A673 (cell line): ENCODE measurements around the gene TEKTIP1. TPM values are rescaled to one million over a fixed set of nuclear protein-coding genes. Genes with fewer than 3 reads are reported as not detected.

ENCODE experiments used
- BruUV-seq: library from RNA; stranded (reverse); fragments of 400-500 nt; replicated peaks from 2 replicates; lab custom pipeline; 2021; lab: Mats Ljungman, UMichigan
- CTCF ChIA-PET: fragments of 300-600 bp; sonication (Branson Sonifier 250); formaldehyde crosslinking; loops from one replicate; lab custom pipeline; 2022; ENCODE audit warnings: antibody characterized with exemption; lab: Charles Lee
- POLR2A ChIA-PET: fragments of 300-600 bp; sonication (Branson Sonifier 250); formaldehyde crosslinking; loops from one replicate; lab custom pipeline; 2022; ENCODE audit warnings: antibody characterized with exemption; ENCODE audit not compliant: low non-redundant PET; lab: Charles Lee
- DNase-seq: peaks from one replicate; pipeline ENCODE4 v3.0.0-alpha.2; 2015; ENCODE audit warnings: low spot score
- H3K27ac ChIP-seq: fragments of 200-600 bp; sonication (generic); 2 replicates; pipeline ENCODE4 v1.5.1; 2016; ENCODE audit warnings: mixed run types, low read depth, mild to moderate bottlenecking, mixed read lengths, antibody characterized with exemption, low read length; ENCODE audit not compliant: poor library complexity, severe bottlenecking
- H3K27me3 ChIP-seq: fragments of 200-600 bp; sonication (generic); replicated peaks from 2 replicates; pipeline ENCODE4 v1.6.1; 2017; ENCODE audit warnings: mixed run types, low read depth, mild to moderate bottlenecking, mixed read lengths, antibody characterized with exemption, low read length; ENCODE audit not compliant: insufficient read depth, poor library complexity
- H3K36me3 ChIP-seq: fragments of 200-600 bp; sonication (generic); 2 replicates; pipeline ENCODE4 v1.6.1; 2016; ENCODE audit warnings: mixed run types, mild to moderate bottlenecking, mixed read lengths, antibody characterized with exemption, low read length; ENCODE audit not compliant: insufficient read depth, poor library complexity, severe bottlenecking
- H3K4me1 ChIP-seq: fragments of 200-600 bp; sonication (generic); 2 replicates; pipeline ENCODE4 v1.6.1; 2017; ENCODE audit warnings: mixed run types, mild to moderate bottlenecking, mixed read lengths, antibody characterized with exemption, low read length; ENCODE audit not compliant: insufficient read depth, poor library complexity, severe bottlenecking
- H3K4me3 ChIP-seq: fragments of 200-600 bp; sonication (generic); 2 replicates; pipeline ENCODE4 v1.5.1; 2016; ENCODE audit warnings: low read depth, mixed run types, mild to moderate bottlenecking, mixed read lengths, low read length; ENCODE audit not compliant: poor library complexity, severe bottlenecking
- H3K9me3 ChIP-seq: fragments of 200-600 bp; sonication (generic); 2 replicates; pipeline ENCODE4 v1.6.1; 2016; ENCODE audit warnings: mixed run types, low read depth, mild to moderate bottlenecking, mixed read lengths, antibody characterized with exemption, low read length; ENCODE audit not compliant: poor library complexity, severe bottlenecking
- EZH2 ChIP-seq: fragments of 200-600 bp; sonication (generic); IDR thresholded peaks from 2 replicates; pipeline ENCODE4 v1.6.1; 2017; ENCODE audit warnings: borderline replicate concordance, low read depth, mild to moderate bottlenecking, mixed read lengths, antibody characterized with exemption, low read length; ENCODE audit not compliant: poor library complexity, severe bottlenecking
- intact Hi-C: fragments of 100-400 bp; cut with micrococcal nuclease; formaldehyde crosslinking; loops from one replicate; pipeline ENCODE4 v1.10.0; 2022; ENCODE audit not compliant: unreplicated experiment
- total RNA-seq: library from RNA; stranded (reverse); gene quantifications from 2 replicates; pipeline ENCODE4 v1.2.3, GENCODE V29; 2021
- TF ChIP-seq, protein P1 (sequence below): fragments of 300-800, 200-600 bp; sonication (generic); conservative IDR thresholded peaks from 2 replicates; pipeline ENCODE4 v1.5.1; 2017; ENCODE audit warnings: low read depth, mild to moderate bottlenecking, antibody characterized with exemption, low read length, moderate library complexity, mixed read lengths

The TEKTIP1 gene
- total RNA-seq, 1 experiment from 2014 or later = 4.2 TPM

DNA sequence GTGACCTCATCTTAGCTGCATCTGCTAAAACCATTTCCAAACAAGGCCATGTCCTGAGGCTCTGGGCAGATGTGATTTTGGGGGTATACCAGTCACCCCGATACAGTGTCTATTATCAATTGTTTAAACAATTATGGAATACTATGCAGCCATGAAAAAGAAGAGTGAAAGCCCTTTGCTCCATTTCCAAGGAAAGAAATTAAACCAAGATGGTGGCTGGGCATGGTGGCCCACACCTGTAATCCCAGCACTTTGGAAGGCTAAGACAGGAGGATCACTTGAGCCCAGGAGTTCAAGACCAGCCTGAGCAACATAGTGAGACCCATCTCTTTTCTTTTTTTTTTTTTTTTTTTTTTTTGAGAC, 763 bp downstream of the TEKTIP1 start:
- POLR2A ChIA-PET = no interaction called here
- DNase-seq = no peak
- H3K4me3 ChIP-seq = no peak overlapping the region
- BruUV-seq = no TSS peak
- H3K4me1 ChIP-seq = no peaks in the 10 kb centered on the region
- no peak for TF ChIP-seq EZH2
- TF ChIP-seq, protein P1, sequence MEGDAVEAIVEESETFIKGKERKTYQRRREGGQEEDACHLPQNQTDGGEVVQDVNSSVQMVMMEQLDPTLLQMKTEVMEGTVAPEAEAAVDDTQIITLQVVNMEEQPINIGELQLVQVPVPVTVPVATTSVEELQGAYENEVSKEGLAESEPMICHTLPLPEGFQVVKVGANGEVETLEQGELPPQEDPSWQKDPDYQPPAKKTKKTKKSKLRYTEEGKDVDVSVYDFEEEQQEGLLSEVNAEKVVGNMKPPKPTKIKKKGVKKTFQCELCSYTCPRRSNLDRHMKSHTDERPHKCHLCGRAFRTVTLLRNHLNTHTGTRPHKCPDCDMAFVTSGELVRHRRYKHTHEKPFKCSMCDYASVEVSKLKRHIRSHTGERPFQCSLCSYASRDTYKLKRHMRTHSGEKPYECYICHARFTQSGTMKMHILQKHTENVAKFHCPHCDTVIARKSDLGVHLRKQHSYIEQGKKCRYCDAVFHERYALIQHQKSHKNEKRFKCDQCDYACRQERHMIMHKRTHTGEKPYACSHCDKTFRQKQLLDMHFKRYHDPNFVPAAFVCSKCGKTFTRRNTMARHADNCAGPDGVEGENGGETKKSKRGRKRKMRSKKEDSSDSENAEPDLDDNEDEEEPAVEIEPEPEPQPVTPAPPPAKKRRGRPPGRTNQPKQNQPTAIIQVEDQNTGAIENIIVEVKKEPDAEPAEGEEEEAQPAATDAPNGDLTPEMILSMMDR = no peak
- no peaks in the 10 kb centered on the region for H3K9me3 ChIP-seq
- no peaks in the 10 kb centered on the region for H3K27me3 ChIP-seq
- intact Hi-C loops = loop anchor here (10.0 kb wide), 1 partner anchor 165 kb away; the partner anchor contains the start of genes PIP5K1C and TJP3
- CTCF ChIA-PET = no interaction called here
- H3K27ac ChIP-seq = no peak overlapping the region
- peaks cover 40% of the 10 kb centered on the region for H3K36me3 ChIP-seq

DNA sequence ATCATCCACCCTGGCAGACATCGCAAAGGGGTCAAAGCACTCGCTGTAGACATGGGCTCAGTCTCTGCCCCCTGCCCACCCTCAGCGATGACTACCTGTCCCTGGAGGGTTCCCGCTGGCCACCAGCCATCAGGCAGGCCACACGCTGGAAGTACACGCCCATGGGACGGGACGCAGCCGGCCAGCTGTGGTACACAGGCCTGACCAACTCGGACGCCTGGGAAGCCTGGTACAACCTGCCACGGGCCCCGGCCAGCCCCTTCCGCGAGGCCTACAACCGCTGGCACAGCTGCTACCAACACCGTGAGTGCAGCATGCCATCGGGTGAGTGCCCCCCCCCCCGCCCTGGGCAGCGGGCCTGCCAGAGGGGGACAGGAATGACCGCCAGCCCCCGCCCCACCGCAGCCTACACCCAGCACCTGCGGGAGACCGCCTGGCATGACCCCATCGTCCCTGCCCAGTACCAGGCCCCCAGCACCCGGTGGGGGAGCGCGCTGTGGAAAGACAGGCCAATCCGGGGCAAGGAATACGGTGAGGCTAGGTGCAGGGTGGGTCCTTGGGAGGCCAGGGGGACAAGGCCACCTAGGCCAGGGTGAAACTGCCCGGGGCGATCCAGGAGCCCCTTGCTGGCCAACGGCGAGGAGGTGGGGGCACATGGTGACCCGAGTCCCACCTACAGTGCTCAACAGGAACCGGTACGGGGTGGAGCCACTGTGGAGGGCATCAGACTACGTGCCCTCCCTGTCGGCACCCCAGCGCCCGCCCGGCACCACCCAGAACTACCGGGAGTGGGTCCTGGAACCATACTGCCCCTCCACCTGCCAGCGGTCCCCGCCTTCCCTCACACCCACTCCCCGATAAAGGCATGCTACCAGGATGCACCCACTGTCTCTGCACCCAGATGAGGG, 4.4 kb downstream of the TEKTIP1 start:
- Histone ChIP-seq H3K4me1 (no peaks in the 10 kb centered on the region), H3K27ac (no peak overlapping the region), H3K27me3 (no peaks in the 10 kb centered on the region), H3K36me3 (peaks cover 26% of the 10 kb centered on the region), H3K4me3 (no peak overlapping the region), H3K9me3 (no peaks in the 10 kb centered on the region)
- POLR2A ChIA-PET = no interaction called here
- BruUV-seq = no TSS peak
- TF ChIP-seq, protein P1 = no peak
- no peak for TF ChIP-seq EZH2
- intact Hi-C loops = loop anchor here (10.0 kb wide), 1 partner anchor 161 kb away; the partner anchor contains the start of genes PIP5K1C and TJP3
- no peak for DNase-seq
- CTCF ChIA-PET = no interaction called here

DNA sequence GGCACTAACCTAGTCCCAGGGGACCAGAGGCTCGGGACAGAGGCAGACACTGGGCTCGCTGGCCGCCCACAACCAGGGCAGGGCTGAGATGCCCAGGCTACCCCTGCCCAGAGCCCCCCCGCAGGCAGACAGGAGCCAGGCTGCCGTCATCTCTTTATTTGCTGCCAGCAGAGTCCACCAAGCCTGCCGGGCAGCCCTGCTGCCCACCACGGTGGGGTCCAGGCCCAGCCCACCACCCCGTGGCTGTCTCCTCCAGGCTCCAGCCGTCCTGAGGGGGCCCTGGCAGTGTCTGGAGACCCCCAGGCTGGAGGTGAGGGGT, 5.0 kb downstream of the TEKTIP1 start:
- intact Hi-C loops = loop anchor here (10.0 kb wide), 1 partner anchor 161 kb away; the partner anchor contains the start of genes PIP5K1C and TJP3
- H3K27ac ChIP-seq = no peak overlapping the region
- H3K4me1 ChIP-seq = no peaks in the 10 kb centered on the region
- no peak for TF ChIP-seq EZH2
- TF ChIP-seq, protein P1 = no peak
- CTCF ChIA-PET = no interaction called here
- no TSS peak for BruUV-seq
- H3K36me3 ChIP-seq = peaks cover 23% of the 10 kb centered on the region
- no peak for DNase-seq
- H3K4me3 ChIP-seq = no peak overlapping the region
- POLR2A ChIA-PET = no interaction called here
- H3K9me3 ChIP-seq = no peaks in the 10 kb centered on the region
- H3K27me3 ChIP-seq = no peaks in the 10 kb centered on the region
